Measurements from ENCODE around the gene ACBD6.

The ACBD6 gene

DNA sequence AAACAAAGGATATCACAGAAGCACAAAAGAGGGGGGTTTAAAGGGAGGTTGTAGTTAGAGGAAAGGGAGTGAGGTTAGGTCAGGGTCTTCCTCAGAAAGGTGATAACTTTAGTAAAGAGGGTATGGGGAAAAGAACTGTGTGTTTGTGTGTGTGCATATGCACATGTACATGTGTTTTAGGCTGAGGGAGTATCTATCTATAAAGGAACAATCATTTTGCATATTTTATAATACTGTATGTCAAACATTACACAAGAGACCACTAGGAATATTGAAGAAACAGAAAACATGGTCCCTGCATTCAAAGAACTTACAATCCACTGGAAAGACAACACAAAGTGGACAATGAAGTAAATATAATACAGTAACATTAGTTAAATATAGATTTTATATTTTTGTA lies 132.2 kb downstream of the ACBD6 start:
- DNase-seq (ENCODE audit: low read depth): no peak

GRCh38 chr1:180369061-180369460 lies 133.3 kb downstream of the ACBD6 start:
- no peak for DNase-seq (ENCODE audit: low read depth)

DNA sequence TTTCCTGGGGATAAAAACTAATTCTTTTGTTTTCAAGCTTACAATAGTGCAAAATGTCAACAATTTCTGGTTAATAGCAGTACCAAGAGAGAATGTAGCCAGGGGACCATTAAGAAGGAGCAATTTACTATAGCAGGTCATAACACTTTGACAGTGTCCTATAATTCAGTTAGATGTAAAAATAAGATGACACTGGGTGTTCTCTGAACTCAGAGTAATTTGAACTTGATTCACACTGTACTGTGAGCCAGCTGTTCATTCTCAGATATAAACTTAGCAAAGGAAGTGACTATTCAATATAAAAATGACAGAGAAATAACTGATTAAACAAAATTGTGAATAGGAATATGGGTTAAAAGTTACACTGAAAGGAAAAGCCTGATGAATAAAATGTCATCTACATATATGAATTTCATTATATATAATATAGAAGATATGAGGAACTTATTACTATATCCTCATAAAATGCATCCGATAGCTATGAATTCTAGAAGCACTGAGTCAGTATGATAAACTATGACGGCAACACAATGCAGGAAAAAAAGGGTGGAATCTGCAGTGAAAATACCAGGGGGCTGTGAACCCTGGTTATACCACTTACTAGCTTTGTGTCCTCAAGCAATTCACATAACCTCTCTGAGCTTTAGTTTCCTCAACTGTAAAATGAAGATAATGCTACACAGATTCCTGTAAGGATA lies 135.9 kb downstream of the ACBD6 start:
- no peak for DNase-seq (ENCODE audit: low read depth)

DNA sequence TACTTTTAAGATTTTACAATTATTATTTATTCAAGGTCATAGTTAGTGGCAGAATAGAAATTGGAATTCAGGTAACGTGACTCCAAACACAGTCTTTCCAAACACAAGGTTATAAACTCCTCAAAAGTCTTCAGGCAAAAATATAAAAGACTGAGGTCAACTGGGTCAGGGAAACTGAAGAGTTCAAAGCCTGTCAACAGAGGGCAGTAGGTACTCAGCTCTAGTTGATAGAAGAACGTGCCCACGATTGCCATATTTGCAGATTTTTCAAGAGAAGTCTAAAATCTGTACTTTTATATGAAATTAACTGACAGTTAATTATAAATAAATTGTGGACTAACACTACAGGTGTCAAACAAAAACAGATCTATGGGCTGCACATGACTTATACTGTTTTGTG lies 137.3 kb downstream of the ACBD6 start:
- DNase-seq (ENCODE audit: low read depth): no peak

- DNase-seq (ENCODE audit: low read depth): no peak
These were observed 139.0 kb downstream of the ACBD6 start for GRCh38 chr1:180363246-180363995.

DNA sequence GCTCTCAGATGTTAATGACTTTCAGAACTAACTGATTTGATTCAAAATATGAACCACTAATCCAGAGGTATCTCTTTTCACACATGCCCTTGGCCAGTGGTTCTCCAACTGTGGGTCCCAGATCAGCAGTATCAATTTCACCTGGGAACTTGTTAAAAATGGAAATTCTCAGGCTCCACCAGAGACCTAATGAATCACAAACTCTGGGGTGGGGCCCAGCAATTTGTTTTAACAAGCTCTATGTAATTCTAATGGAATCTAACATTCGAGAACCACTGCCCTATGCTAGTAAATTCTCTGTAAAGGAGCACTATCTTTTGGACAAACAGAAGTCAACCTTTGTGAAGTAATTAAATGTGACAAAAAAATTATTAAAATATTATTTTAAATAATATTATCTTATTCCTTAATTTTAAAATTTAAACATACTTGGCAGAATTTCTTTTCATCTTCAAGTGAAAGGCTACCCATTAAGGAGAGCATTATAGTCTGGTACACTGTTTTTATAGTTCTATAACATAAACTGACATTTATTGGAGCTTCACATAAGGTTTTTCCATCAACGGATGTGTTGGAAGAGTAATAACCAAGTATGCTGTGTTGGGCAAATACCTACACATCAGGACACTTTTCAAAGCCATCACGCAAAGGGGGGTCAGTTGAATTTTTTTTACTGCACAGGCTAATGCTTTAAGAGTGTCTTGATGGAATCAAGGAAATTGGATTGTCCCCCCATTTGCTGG lies 141.9 kb downstream of the ACBD6 start:
- DNase-seq (ENCODE audit: low read depth): no peak

DNA sequence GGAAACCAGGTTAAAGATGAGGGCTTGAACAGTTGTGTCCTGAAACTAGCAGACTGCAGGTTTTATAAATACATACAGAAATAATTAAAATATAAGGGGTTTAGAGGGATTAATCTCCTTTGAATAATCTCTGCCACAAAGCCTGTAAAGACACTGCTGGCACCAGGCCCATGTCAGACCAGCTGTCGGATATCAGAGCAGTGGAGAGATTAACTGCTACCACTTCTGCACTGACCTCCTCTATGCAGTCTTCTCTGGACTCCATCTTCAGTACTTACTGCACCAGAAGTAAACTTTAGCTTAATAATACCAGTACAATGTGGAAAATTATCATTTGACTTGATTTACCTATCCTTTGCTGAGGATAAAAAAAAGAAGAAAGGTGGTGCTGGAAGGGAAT lies 143.7 kb downstream of the ACBD6 start:
- DNase-seq (ENCODE audit: low read depth): no peak

DNA sequence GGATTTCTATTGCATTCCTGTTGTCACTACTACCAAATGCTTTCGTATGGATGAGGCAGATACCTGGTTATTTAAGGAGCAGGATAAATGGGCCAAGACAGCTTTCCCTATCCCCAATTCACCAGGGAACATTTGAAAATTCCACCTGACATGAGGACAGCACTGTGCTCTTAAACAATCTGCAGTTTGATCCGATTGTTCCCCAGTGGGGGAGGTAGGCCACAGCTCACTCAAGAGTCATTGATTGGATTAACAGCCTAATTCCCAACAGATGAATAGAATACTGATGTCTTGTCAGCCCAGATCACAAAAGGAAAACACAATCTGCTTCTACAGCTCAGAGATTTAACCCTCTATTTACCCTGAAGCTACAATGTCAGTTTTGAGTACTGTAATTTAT lies 148.4 kb downstream of the ACBD6 start:
- DNase-seq (ENCODE audit: low read depth): no peak

DNA sequence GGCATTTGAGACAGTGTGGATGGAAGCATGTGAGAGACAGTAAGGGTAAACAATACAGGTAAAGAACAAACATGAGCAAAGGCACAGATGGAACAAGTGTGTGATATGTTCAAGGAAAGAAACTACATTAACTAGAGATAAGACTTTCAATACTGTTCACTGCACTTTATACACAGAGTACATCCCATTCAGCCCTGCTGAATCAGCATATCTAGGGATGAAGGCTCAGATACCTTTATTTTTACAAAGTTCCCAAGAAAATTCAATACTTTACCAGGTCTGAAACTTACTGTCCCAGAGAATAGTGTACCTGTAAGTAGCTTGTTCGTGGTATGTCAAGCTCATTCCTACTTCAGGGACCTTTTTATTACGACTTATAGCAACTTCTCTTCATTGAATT lies 149.8 kb downstream of the ACBD6 start:
- DNase-seq (ENCODE audit: low read depth): no peak

DNA sequence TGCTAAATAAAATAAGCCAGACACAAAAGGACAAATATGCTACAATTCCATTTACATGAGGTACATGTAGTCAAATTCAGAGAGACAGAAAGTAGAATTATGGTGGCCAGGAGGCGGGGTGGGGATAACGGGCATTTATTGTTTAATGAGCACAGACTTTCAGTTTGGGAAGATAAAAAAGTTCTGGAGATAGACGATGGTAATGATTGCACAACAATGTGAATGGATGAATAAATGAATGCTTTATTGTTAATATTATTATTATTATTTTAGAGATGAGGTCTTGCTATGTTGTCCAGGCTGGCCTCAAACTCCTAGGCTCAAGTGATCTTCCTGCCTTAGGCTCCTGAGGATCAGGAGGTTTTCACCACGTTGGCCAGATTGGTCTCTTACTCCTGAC lies 150.4 kb downstream of the ACBD6 start:
- DNase-seq (ENCODE audit: low read depth): no peak

DNA sequence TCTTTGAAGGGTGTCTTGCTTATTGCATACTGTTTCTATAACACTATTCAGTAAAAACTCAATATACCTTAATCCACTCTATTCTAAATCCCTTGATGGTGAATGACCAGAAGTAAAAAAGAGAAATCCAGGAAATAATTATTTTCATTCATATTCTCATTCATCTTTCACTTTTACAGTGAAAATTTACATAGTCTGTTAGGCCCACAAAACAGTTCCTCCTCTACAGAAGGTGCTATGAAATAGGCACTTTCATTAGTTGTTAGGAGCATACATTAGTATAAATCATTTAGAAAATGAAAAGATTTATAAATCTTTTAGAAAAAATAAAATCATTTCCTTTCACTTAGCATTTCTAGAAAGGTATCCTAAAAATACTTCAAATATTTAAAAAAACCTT lies 157.2 kb downstream of the ACBD6 start:
- DNase-seq (ENCODE audit: low read depth): no peak

DNA sequence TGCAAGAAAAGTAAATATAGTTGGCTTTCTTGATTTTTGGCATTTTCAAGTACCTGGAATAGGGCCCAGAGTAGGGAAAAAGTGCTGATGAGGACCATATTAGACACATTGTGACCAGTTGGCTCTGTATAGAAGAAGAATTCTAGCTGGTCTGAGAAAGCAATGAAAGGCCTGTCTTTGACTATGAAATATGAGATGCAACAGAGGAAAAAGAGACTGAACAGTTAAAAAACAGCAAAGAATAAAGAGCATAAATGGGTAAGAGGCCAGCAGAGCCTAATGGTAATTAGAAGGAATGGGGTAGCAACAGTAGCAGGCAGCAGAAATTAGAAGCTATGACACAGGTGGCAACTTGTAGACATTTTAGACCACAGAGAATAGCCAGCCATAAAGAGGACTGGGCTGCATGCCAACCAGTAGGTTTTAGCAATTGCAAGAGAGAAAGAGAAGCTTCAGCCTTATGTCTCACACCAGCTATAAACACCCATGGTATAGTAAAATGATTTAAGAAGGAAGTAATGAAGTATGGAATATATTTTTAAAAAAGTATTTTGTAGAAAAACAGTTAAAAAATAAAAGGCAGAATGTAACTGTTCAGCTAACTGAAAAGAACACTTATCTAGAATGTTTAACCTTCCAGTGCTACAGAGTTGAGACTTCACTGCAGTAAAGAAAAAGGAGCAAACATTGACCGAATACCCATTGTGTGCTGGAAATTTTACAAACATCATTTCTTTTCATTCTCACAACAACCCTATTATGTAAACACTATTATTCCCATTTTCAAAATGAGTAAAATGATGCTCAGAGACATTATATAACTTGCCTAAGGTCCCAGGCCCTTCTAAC lies 158.2 kb downstream of the ACBD6 start:
- no peak for DNase-seq (ENCODE audit: low read depth)

GRCh38 chr1:180327089-180327488 lies 175.3 kb downstream of the ACBD6 start:
- no peak for DNase-seq (ENCODE audit: low read depth)

DNA sequence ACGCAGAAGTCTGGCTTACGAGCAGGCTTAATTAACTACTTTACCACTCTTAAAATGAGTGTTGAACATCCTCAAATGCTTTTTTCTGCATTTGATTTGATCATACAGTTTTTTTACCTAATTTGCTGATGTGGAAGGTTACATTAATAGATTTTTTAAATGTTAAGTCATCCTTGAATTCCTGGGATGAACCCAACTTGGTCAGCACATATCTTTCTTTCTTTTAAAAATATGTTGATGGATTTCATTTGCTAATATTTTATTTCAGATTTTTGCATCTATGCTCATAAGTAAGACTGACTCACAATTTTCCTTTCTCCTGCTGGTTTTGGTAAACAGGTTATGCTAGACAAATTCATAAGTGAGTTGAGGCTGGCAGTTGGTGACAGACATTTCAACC lies 189.5 kb downstream of the ACBD6 start:
- DNase-seq (ENCODE audit: low read depth): no peak

- no peak for DNase-seq (ENCODE audit: low read depth)
These were observed 191.2 kb downstream of the ACBD6 start for GRCh38 chr1:180311011-180311730.

DNA sequence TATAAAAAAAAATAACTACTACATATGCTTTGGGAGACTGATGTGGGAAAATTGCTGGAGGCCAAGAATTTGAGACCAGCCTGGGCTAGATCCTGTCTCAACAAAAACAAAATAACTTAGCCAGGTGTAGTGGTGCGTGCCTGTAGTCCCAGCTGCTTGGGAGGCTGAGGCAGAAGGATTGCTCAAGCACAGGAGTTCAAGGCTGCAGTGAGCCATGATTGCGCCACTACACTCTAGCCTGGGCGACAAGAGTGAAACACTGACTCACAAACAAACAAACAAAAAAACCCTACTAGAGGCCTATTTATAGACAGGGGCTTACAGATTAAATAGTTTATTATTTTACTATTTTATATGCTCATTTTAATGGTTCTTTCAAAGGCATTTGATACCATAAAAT lies 192.3 kb downstream of the ACBD6 start:
- DNase-seq (ENCODE audit: low read depth): no peak

GRCh38 chr1:180309338-180309737 lies 193.0 kb downstream of the ACBD6 start:
- DNase-seq (ENCODE audit: low read depth): no peak

DNA sequence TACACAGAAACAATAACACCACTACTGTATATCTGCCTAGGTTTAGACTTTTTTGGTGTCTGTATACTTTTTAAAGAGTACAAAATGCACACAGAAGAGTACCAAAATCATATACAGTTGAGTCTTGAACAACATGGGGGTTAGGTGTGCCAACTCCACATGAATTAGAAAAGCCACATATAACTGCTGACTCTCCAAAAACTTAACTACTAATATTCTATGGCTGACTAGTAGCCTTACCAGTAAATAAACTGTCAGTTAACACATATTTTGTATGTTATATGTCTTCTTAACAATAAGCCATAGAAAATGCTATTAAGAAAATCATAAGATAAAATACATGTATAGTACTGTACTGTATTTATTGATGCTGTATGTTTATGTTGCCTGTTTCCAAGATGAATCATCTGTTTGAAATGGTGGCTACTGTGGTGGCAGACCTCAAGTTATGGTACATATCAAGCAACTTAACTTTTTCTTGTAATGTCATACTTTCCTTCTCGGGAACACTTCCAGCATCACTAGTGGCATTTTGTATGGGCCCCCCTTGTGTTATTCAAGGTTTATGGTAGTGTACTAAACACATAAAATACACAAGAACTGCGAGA lies 201.1 kb downstream of the ACBD6 start:
- DNase-seq (ENCODE audit: low read depth): no peak

DNA sequence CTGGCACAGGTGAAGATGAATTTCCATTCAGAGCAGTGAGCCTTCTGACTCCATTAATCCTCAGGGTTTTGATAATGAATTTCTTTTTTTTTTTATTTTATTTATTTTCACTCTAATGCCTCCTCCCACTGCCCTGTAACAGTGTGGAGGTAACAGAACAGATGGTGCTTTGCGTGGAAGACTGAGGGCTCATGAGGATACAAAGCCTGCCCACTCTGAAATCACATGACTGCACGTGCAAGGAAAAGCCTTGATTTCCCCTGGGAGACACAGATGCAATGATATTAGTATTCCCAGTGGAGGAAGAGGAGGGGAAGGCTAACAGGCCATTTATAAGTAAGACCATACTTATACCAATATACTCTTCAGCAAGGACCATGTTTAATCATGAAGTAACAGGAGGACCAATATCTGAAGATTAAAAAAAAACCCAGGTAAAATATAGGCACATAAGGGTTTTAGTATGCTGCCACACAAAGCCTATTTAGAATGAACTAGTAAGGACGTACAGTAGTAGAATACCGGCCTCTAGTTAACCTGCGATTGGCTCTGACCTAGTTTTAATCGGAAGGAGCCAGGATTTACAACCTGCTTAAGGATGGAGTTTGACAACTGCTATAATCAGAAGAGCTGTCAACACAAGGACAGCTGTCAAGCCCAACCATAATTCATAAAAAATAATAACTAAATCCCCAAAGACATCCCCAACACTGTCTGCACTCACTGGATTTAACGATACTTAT lies 202.7 kb downstream of the ACBD6 start:
- DNase-seq (ENCODE audit: low read depth): no peak

- no peak for DNase-seq (ENCODE audit: low read depth)
These were observed 206.4 kb downstream of the ACBD6 start for GRCh38 chr1:180295999-180296398.
